ENCODE measurements around the gene ENPP7. TPM values are rescaled to one million over a fixed set of nuclear protein-coding genes. Genes with fewer than 3 reads are reported as not detected.

ENPP7 gene
- total RNA-seq, 1 donor from 2014 or later, result 2.9 TPM

- peak; percentile 78 for DNase-seq (ENCODE audit: low spot score)
These were observed 59.4 kb downstream of the ENPP7 start for GRCh38 chr17:79789943-79790804.

GRCh38 chr17:79790805-79791734 is 60.3 kb downstream of the ENPP7 start:
- ATAC-seq (no peak), DNase-seq (ENCODE audit: low spot score) (peak; percentile 44)

More at GRCh38 chr17:79789943-79790804, 59.4 kb downstream of the ENPP7 start:
- peak; percentile 80 for ATAC-seq

DNA sequence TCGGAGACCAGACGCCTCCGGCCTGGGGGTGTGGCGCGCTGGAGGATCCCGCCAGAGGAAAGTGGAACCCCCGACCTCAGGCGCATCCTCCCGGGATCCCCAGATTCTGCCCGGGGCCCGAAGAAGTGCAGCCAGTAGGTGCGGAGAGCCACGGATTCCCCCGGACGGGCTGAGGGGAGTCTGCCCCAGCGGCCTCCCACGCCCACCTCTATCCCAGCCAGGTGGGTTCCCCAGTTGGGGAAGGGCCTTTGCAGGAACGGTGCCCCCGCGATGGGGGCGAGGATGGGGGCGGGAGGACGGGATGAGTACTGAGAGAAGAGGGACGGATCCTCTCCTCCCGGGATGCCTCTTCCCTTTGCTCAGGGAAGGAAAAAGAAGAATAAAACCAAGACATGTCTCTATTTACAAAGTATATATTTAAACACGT is 61.0 kb downstream of the ENPP7 start:
- ATAC-seq (no peak), DNase-seq (ENCODE audit: low spot score) (no peak)

Other genes with a start within 250 kb of the ENPP7 start
- not detected for gene RBFOX3, start 119.9 kb upstream of the ENPP7 start, total RNA-seq
- 0.75 TPM for gene CBX2, start 47.2 kb downstream of the ENPP7 start, total RNA-seq
- gene CBX8, start 66.1 kb downstream of the ENPP7 start, total RNA-seq, result 3.7 TPM
- 14.8 TPM for gene CBX4, start 108.5 kb downstream of the ENPP7 start, total RNA-seq

All from left lobe of liver (tissue), 2 donors.